Breast epithelium (tissue), 4 donors: ENCODE data around the gene CSH1. TPM values are rescaled to one million over a fixed set of nuclear protein-coding genes. Genes with fewer than 3 reads are reported as not detected.
"Not testable (repeated sequence)": the region's sequence is repeated elsewhere in the genome, so short reads cannot be mapped to it uniquely, and the experiment has no call there.

ENCODE experiments used
- DNase-seq, 2 donors: peaks; one replicate each; pipeline ENCODE4 v3.0.0-alpha.2; 2019; ENCODE audit warnings: low spot score in 2 of 2
- H3K27ac ChIP-seq, 2 donors: fragments of 200-600 bp; sonication (generic) in 1 of 2; one replicate each; pipeline ENCODE4 v1.5.1; 2016 to 2019; ENCODE audit warnings: mild to moderate bottlenecking in 1 of 2
- H3K27me3 ChIP-seq, 2 donors: fragments of 200-600 bp; sonication (generic) in 1 of 2; one replicate each; pipeline versions ENCODE4 v1.5.1 to v1.6.0; 2017 to 2019; ENCODE audit warnings: control low read depth in 1 of 2, mild to moderate bottlenecking in 1 of 2
- H3K36me3 ChIP-seq: fragments of 200-600 bp; one replicate; pipeline ENCODE4 v1.5.1; 2019
- H3K4me1 ChIP-seq, 2 donors: fragments of 200-600 bp; sonication (generic); one replicate each; pipeline ENCODE4 v1.5.1; 2016 to 2019; ENCODE audit warnings: control low read depth in 1 of 2
- H3K4me3 ChIP-seq, 3 donors: fragments of 200-600 bp; sonication (generic); 1 replicate in 2 of 3; 2 replicates in 1 of 3; pipeline ENCODE4 v1.5.1; 2016 to 2019; ENCODE audit warnings: mild to moderate bottlenecking in 3 of 3, moderate library complexity in 2 of 3
- H3K9me3 ChIP-seq, 2 donors: fragments of 200-600 bp; sonication (generic) in 1 of 2; one replicate each; pipeline ENCODE4 v1.5.1; 2016 to 2019; ENCODE audit warnings: control low read depth in 1 of 2
- POLR2A ChIP-seq: fragments of 450-650 bp; IDR thresholded peaks from one replicate; pipeline ENCODE4 v1.6.1; 2016; ENCODE audit warnings: antibody characterized with exemption, mild to moderate bottlenecking, moderate library complexity
- POLR2AphosphoS5 ChIP-seq, 3 donors: sonication (generic); formaldehyde crosslinking; IDR thresholded peaks; one replicate each; pipeline ENCODE4 v1.6.1; 2017; ENCODE audit warnings: antibody characterized with exemption in 3 of 3
- intact Hi-C: fragments of 100-400 bp; cut with DNase I; formaldehyde crosslinking; loops from one replicate; pipeline ENCODE4 v1.15.1; 2023; ENCODE audit warnings: low total_unique reads
- total RNA-seq, 3 donors: library from RNA; depleted of rRNA; stranded (reverse); fragments of >200 nt; gene quantifications; one replicate each; pipeline ENCODE4 v1.1.0, GENCODE V29; 2016
- TF ChIP-seq, protein P1 (sequence below), 3 donors: fragments of 450-650 bp; IDR thresholded peaks; one replicate each; pipeline ENCODE4 v1.5.1; 2016 to 2017; ENCODE audit warnings: antibody characterized with exemption in 3 of 3, mild to moderate bottlenecking in 3 of 3, moderate library complexity in 3 of 3

The CSH1 gene
- total RNA-seq, 3 donors from 2014 or later = not detected

DNA sequence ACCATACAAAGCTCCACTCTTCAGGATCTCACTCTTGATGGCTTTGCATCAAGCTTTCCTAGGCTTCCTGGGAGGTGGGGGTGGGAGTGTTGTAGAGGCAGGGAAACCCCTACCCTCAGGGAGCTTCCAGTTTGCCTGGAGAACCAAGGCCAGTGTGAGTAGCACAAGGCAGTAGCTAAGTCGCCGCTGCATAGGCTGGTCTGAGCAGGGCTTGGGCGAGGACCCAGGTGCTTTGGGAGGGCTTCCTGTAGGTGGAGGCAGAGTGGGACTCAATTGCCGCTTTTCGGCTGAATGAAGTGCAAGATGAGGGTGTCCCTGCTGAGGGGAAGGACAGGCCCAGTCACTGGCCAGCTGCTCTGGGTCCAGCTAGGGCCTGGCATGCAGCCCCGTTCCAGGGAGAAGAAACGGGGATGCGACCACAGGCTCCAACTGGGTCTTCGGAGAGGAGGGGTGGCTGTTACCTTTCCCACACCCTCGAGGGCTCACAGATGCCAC lies 31.8 kb upstream of the CSH1 start:
- Histone ChIP-seq H3K27me3 (no peaks in the 10 kb centered on the region), H3K4me1 (no peaks in the 10 kb centered on the region), H3K4me3 (no peak overlapping the region), H3K36me3 (no peaks in the 10 kb centered on the region), H3K27ac (no peak overlapping the region), H3K9me3 (no peaks in the 10 kb centered on the region)
- TF ChIP-seq, protein P1, sequence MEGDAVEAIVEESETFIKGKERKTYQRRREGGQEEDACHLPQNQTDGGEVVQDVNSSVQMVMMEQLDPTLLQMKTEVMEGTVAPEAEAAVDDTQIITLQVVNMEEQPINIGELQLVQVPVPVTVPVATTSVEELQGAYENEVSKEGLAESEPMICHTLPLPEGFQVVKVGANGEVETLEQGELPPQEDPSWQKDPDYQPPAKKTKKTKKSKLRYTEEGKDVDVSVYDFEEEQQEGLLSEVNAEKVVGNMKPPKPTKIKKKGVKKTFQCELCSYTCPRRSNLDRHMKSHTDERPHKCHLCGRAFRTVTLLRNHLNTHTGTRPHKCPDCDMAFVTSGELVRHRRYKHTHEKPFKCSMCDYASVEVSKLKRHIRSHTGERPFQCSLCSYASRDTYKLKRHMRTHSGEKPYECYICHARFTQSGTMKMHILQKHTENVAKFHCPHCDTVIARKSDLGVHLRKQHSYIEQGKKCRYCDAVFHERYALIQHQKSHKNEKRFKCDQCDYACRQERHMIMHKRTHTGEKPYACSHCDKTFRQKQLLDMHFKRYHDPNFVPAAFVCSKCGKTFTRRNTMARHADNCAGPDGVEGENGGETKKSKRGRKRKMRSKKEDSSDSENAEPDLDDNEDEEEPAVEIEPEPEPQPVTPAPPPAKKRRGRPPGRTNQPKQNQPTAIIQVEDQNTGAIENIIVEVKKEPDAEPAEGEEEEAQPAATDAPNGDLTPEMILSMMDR (IDR thresholded peaks at IDR 0.05) = no peak
- TF ChIP-seq POLR2AphosphoS5 (IDR thresholded peaks at IDR 0.05) (no peak), POLR2A (no peak)
- intact Hi-C loops = no loop called here
- DNase-seq = no peak

DNA sequence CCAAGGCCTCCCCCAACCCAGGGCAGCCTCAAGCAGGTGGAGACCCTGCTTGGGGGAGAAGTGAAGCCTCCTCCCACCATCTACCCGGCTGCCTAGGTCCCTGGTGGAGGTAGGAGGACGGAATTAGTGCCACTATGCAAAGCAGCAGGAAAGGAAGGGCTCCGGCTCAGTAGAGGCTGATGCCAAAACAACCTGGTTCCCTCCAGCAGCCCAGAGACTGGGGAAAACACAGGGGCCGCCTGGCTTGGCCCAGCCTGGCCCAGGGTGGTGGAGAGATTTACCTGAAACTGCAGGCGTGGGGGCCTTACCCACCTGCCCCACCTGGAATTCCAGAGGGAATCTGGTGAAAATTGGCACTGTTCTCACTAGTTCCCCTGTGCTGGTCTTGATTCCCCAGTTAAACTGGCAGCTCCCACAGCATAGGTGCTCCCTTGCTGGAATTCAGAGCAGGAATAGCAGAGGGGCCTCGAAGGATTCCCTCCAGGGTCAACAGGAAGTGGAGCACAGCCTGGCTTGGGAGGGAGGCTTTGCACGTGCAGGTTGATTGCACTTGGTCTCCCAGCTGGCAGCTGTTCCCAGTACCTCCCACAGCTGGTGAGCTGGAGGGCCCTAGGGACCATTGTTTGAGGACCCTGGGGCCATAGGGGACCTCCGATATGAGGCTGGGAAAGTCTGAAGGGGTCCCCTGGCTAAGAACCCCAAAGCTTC lies 31.2 kb upstream of the CSH1 start:
- intact Hi-C loops = no loop called here
- Histone ChIP-seq H3K36me3 (no peaks in the 10 kb centered on the region), H3K27me3 (no peaks in the 10 kb centered on the region), H3K4me3 (no peak overlapping the region), H3K9me3 (no peaks in the 10 kb centered on the region), H3K4me1 (no peaks in the 10 kb centered on the region), H3K27ac (no peak overlapping the region)
- DNase-seq = no peak
- no peak for TF ChIP-seq POLR2AphosphoS5 (IDR thresholded peaks at IDR 0.05)
- TF ChIP-seq, protein P1 (IDR thresholded peaks at IDR 0.05) = no peak
- no peak for TF ChIP-seq POLR2A

DNA sequence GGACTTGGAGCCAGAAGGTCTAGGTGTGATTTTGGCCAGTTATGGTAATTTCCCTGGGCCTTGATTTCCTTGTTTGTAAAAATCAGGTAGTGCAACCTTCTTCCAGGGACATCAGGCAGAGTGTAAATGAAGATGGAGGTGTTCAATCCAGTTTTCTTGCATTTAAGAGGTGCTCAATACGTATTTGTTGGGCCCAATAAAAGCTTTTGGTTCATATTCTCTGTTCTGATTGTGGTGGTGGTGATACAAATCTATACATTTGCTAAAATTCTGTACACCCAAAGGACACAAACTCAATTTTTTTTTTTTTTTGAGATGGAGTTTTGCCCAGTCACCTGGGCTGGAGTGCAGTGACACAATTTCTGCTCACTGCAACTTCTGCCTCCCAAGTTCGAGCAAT lies 29.8 kb upstream of the CSH1 start:
- no peak for DNase-seq
- H3K4me3 ChIP-seq = no peak overlapping the region
- no peaks in the 10 kb centered on the region for H3K4me1 ChIP-seq
- no peak overlapping the region for H3K27ac ChIP-seq
- H3K9me3 ChIP-seq = no peaks in the 10 kb centered on the region
- H3K27me3 ChIP-seq = no peaks in the 10 kb centered on the region
- intact Hi-C loops = no loop called here
- no peak for TF ChIP-seq POLR2A
- TF ChIP-seq POLR2AphosphoS5 (IDR thresholded peaks at IDR 0.05) = no peak
- TF ChIP-seq, protein P1 (IDR thresholded peaks at IDR 0.05) = no peak
- no peaks in the 10 kb centered on the region for H3K36me3 ChIP-seq

DNA sequence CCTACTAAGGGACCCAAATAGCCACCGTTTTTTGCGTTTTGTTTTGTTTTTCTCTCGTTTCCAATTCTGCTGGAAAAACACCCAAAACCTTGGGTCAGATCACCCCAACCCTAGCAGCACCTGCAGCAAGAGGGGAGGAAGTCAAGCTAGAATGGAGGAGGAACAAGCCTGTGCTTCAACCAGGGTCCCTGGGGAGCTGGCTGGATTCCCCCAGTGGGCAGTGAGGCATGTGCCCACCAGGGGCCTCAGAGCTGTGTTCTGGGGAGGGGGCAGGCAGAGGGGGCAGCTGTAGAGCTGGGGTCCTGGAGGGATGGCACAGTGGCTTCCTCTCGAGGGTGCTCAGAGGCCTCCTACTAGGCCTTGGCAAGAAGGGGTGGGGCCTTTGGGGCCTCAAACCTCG lies 29.2 kb upstream of the CSH1 start:
- DNase-seq = no peak
- no peak overlapping the region for H3K4me3 ChIP-seq
- TF ChIP-seq, protein P1 (IDR thresholded peaks at IDR 0.05) = no peak
- no peak for TF ChIP-seq POLR2A
- no peak for TF ChIP-seq POLR2AphosphoS5 (IDR thresholded peaks at IDR 0.05)
- H3K9me3 ChIP-seq = no peaks in the 10 kb centered on the region
- no peaks in the 10 kb centered on the region for H3K4me1 ChIP-seq
- no peak overlapping the region for H3K27ac ChIP-seq
- intact Hi-C loops = no loop called here
- H3K36me3 ChIP-seq = no peaks in the 10 kb centered on the region
- H3K27me3 ChIP-seq = no peaks in the 10 kb centered on the region

DNA sequence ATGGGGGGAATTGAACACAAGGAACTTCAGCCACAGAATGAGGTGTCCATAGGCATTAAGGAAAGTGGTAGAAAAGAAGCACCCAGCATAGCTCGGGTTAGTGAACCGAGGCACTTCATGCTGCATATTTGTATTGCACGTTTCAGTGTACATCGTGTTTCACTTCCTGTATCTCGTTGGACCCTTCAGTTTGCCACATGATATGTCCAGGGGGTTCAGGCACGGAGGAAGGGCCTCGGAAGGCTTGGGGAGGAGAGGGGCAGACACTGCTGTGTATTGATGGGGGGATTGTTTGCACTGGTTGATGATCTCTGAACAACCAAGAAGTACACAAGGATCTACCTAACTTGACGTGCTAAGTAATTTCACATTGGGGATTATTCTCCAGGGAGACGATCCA lies 26.0 kb upstream of the CSH1 start:
- H3K36me3 ChIP-seq, H3K27ac ChIP-seq, DNase-seq, H3K4me3 ChIP-seq, H3K27me3 ChIP-seq, H3K4me1 ChIP-seq, H3K9me3 ChIP-seq, intact Hi-C loops: not testable (repeated sequence)

DNA sequence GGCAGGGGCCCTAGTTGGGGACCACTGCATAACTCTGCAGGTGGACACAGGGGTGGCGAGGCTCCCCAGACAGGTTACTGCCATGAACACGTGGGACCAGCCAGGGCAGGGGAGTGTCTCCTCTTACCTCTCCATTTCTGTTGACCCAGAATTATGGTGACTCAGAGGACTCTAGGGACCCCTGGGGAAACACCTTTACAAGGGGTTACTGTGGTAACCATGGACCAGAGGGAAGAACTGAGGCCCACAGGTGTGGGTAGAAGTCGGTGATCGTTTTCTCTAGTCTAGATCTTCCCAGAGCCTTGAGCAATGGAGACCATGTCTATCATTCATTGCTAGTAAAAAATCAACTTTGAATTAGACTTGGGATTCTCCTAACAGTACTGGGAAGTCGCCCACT lies 24.4 kb upstream of the CSH1 start:
- H3K27ac ChIP-seq, DNase-seq, H3K4me3 ChIP-seq, H3K9me3 ChIP-seq, H3K27me3 ChIP-seq, H3K4me1 ChIP-seq, intact Hi-C loops, H3K36me3 ChIP-seq: not testable (repeated sequence)

DNA sequence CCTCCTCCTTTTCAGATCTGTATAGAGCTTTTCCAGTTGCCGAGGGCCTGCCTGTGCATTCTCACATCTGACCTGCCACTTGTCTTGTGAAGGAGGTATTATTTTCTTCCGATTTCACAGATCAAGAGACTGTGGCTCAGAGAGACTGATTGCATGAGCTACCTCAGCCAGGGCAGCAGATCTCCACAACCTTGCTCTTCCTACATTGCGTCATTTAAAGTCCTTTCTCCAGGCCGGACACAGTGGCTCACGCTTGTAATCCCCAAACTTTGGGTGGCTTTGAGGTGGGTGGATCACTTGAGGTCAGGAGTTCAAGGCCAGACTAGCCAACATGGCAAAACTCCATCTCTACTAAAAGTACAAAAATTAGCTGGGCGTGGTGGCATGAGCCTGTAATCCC lies 23.7 kb upstream of the CSH1 start:
- H3K4me3 ChIP-seq, H3K27me3 ChIP-seq, DNase-seq, intact Hi-C loops, H3K36me3 ChIP-seq, H3K27ac ChIP-seq, H3K4me1 ChIP-seq, H3K9me3 ChIP-seq: not testable (repeated sequence)
